IMR-90 (cell line): ENCODE measurements around the gene HCFC1R1. TPM values are rescaled to one million over a fixed set of nuclear protein-coding genes. Genes with fewer than 3 reads are reported as not detected.

Experiments
- ATAC-seq: fragments of 200-7000 bp; cut with Tn5 transposase; 2 replicates; pipeline ENCODE4 v1.9.1; 2020; ENCODE audit warnings: low read depth, mild to moderate bottlenecking, moderate library complexity
- BruUV-seq: library from RNA; stranded (reverse); fragments of 400-500 nt; replicated peaks from 2 replicates; lab custom pipeline; 2021; lab: Mats Ljungman, UMichigan
- CTCF ChIA-PET: fragments of 300-600 bp; formaldehyde crosslinking; extraction: SDS; loops from one replicate; lab custom pipeline; 2021; ENCODE audit warnings: antibody characterized with exemption; lab: Yijun Ruan, JAX
- POLR2A ChIA-PET: fragments of 300-600 bp; sonication (Branson Sonifier 250); formaldehyde crosslinking; loops from one replicate; lab custom pipeline; 2022; ENCODE audit warnings: antibody characterized with exemption; ENCODE audit not compliant: unreplicated experiment; lab: Charles Lee
- DNase-seq: peaks from one replicate; pipeline ENCODE4 v3.0.0; 2013
- H2AFZ ChIP-seq: replicated peaks from 2 replicates; pipeline ENCODE3; 2013; ENCODE audit warnings: low read length, mild to moderate bottlenecking; ENCODE audit not compliant: poor library complexity
- H2AK5ac ChIP-seq: 2 replicates; pipeline ENCODE4 v1.6.1; 2013; ENCODE audit warnings: low read depth, low read length, inconsistent platforms
- H2AK9ac ChIP-seq: replicated peaks from 2 replicates; pipeline ENCODE3; 2013; ENCODE audit warnings: mild to moderate bottlenecking, low read depth, low read length, moderate library complexity; ENCODE audit not compliant: poor library complexity
- H2BK120ac ChIP-seq: 2 replicates; pipeline ENCODE4 v1.6.1; 2013; ENCODE audit warnings: low read depth, low read length, inconsistent platforms
- H2BK15ac ChIP-seq: 3 replicates; pipeline ENCODE4 v1.6.1; 2013; ENCODE audit warnings: low read depth, low read length, inconsistent platforms
- H2BK20ac ChIP-seq: 2 replicates; pipeline ENCODE4 v1.6.1; 2013; ENCODE audit warnings: low read depth, mild to moderate bottlenecking, inconsistent platforms, low read length, moderate library complexity
- H2BK5ac ChIP-seq: 2 replicates; pipeline ENCODE4 v1.6.1; 2013; ENCODE audit warnings: mild to moderate bottlenecking, low read depth, low read length, inconsistent platforms; ENCODE audit not compliant: poor library complexity, severe bottlenecking
- H3K14ac ChIP-seq: replicated peaks from 2 replicates; pipeline ENCODE4 v1.6.1; 2013; ENCODE audit warnings: low read depth, low read length, inconsistent platforms
- H3K18ac ChIP-seq: 2 replicates; pipeline ENCODE4 v1.6.1; 2013; ENCODE audit warnings: low read depth, low read length, control low read depth
- H3K23ac ChIP-seq: 2 replicates; pipeline ENCODE4 v1.6.1; 2013; ENCODE audit warnings: low read depth, low read length, inconsistent platforms
- H3K27ac ChIP-seq: 2 replicates; pipeline ENCODE4 v1.5.1; 2013; ENCODE audit warnings: mild to moderate bottlenecking, control low read depth, low read length; ENCODE audit not compliant: insufficient read depth
- H3K27me3 ChIP-seq: 2 replicates; pipeline ENCODE4 v1.6.1; 2013; ENCODE audit warnings: low read length; ENCODE audit not compliant: control insufficient read depth, insufficient read depth
- H3K36me3 ChIP-seq: 2 replicates; pipeline ENCODE4 v1.6.1; 2013; ENCODE audit warnings: low read length, mixed read lengths; ENCODE audit not compliant: control insufficient read depth, insufficient read depth
- H3K4ac ChIP-seq: 2 replicates; pipeline ENCODE4 v1.6.1; 2013; ENCODE audit warnings: low read depth, low read length, inconsistent platforms
- H3K4me1 ChIP-seq: 2 replicates; pipeline ENCODE4 v1.6.1; 2013; ENCODE audit warnings: low read length, mixed read lengths; ENCODE audit not compliant: control insufficient read depth, insufficient read depth
- H3K4me2 ChIP-seq: 2 replicates; pipeline ENCODE4 v1.6.1; 2013; ENCODE audit warnings: low read depth, mild to moderate bottlenecking, control low read depth, low read length, moderate library complexity
- H3K4me3 ChIP-seq: 2 replicates; pipeline ENCODE4 v1.5.1; 2013; ENCODE audit warnings: low read depth, mild to moderate bottlenecking, control low read depth, low read length, moderate library complexity; ENCODE audit not compliant: insufficient read depth
- H3K56ac ChIP-seq: 2 replicates; pipeline ENCODE4 v1.6.1; 2013; ENCODE audit warnings: low read length, inconsistent platforms; ENCODE audit not compliant: insufficient read depth; ENCODE audit errors: extremely low read depth
- H3K79me1 ChIP-seq, 2 experiments: 2 replicates each; pipeline ENCODE4 v1.6.1; 2013; ENCODE audit warnings: low read length in 2 of 2, inconsistent platforms in 1 of 2, low read depth in 1 of 2
- H3K9ac ChIP-seq: 2 replicates; pipeline ENCODE4 v1.6.1; 2013; ENCODE audit warnings: low read depth, low read length, control low read depth
- H3K9me1 ChIP-seq: 2 replicates; pipeline ENCODE4 v1.6.1; 2013; ENCODE audit warnings: low read length, inconsistent platforms; ENCODE audit not compliant: insufficient read depth
- H3K9me3 ChIP-seq: 2 replicates; pipeline ENCODE4 v1.6.1; 2013; ENCODE audit warnings: low read length; ENCODE audit not compliant: control insufficient read depth, insufficient read depth
- H4K20me1 ChIP-seq: 2 replicates; pipeline ENCODE4 v1.6.1; 2013; ENCODE audit warnings: low read length, inconsistent platforms; ENCODE audit not compliant: insufficient read depth
- H4K5ac ChIP-seq: 2 replicates; pipeline ENCODE4 v1.6.1; 2013; ENCODE audit warnings: mild to moderate bottlenecking, low read depth, low read length, control low read depth
- H4K8ac ChIP-seq, 2 experiments: 2 replicates each; pipeline ENCODE4 v1.6.1; 2013; ENCODE audit warnings: low read depth in 2 of 2, low read length in 2 of 2, control low read depth in 1 of 2, inconsistent platforms in 1 of 2
- H4K91ac ChIP-seq: 2 replicates; pipeline ENCODE4 v1.6.1; 2013; ENCODE audit warnings: low read depth, low read length, inconsistent platforms; ENCODE audit not compliant: insufficient read depth
- BHLHE40 ChIP-seq: fragments of 150-350 bp; IDR thresholded peaks from 2 replicates; pipeline ENCODE4 v1.6.1; 2016; ENCODE audit warnings: mild to moderate bottlenecking, low read depth, low read length
- CEBPB ChIP-seq: IDR thresholded peaks from 2 replicates; pipeline ENCODE4 v1.6.1; 2012; ENCODE audit warnings: low read depth, low read length, improper control_type of control experiment
- CHD1 ChIP-seq: IDR thresholded peaks from 2 replicates; pipeline ENCODE4 v1.6.1; 2012; ENCODE audit warnings: low read depth, low read length, improper control_type of control experiment
- MAFK ChIP-seq: IDR thresholded peaks from 2 replicates; pipeline ENCODE4 v1.6.1; 2012; ENCODE audit warnings: low read depth, low read length, improper control_type of control experiment
- MAZ ChIP-seq: IDR thresholded peaks from 2 replicates; pipeline ENCODE4 v1.6.1; 2012; ENCODE audit warnings: low read depth, mild to moderate bottlenecking, low read length, improper control_type of control experiment, moderate library complexity, borderline replicate concordance
- POLR2A ChIP-seq: IDR thresholded peaks from 2 replicates; pipeline ENCODE4 v1.6.1; 2012; ENCODE audit warnings: mild to moderate bottlenecking, low read depth, low read length
- RCOR1 ChIP-seq: IDR thresholded peaks from 2 replicates; pipeline ENCODE4 v1.6.1; 2012; ENCODE audit warnings: mild to moderate bottlenecking, low read length, improper control_type of control experiment; ENCODE audit not compliant: insufficient replicate concordance
- SMC3 ChIP-seq: fragments of 150-350 bp; IDR thresholded peaks from 2 replicates; pipeline ENCODE4 v1.6.1; 2016; ENCODE audit warnings: low read depth, mild to moderate bottlenecking, antibody characterized with exemption, low read length, moderate library complexity
- WGBS, 2 experiments: methylation state at CpG; one replicate each; pipeline versions ENCODE4 v1.1.5 to v1.1.7; 2013; ENCODE audit warnings: missing lambda C conversion rate in 2 of 2; ENCODE audit not compliant: insufficient read length in 1 of 2; ENCODE audit errors: extremely low coverage in 2 of 2; 5-methylcytosine and 5-hydroxymethylcytosine counted together
- dilution Hi-C: fragments of 300-500 bp; cut with HindIII; formaldehyde crosslinking; loops from one replicate; pipeline ENCODE4 v1.14.3; 2018; ENCODE audit warnings: low sequenced_read_pairs; ENCODE audit not compliant: unreplicated experiment
- in situ Hi-C: fragments of 300-500 bp; cut with MboI; formaldehyde crosslinking; loops from 3 replicates; pipeline ENCODE4 v1.14.3; 2019; ENCODE audit warnings: low sequenced_read_pairs, inconsistent platforms, mixed read lengths
- intact Hi-C: fragments of 100-400 bp; cut with micrococcal nuclease; formaldehyde crosslinking; loops from 2 replicates; pipeline ENCODE4 v1.10.0; 2022
- polyA plus RNA-seq, 3 experiments: library from polyadenylated mRNA; depleted of rRNA; stranded (reverse); fragments of >200 nt; gene quantifications; 2 replicates each; pipeline ENCODE4 v1.2.3, GENCODE V29; 2012; ENCODE audit warnings: low replicate concordance in 1 of 3
- total RNA-seq: library from RNA; depleted of rRNA; stranded (reverse); fragments of >200 nt; gene quantifications from 2 replicates; pipeline ENCODE4 v1.2.3, GENCODE V29; 2012
- TF ChIP-seq, protein P1 (sequence below): fragments of 150-350 bp; IDR thresholded peaks from 2 replicates; pipeline ENCODE4 v1.6.1; 2016; ENCODE audit warnings: low read depth, mild to moderate bottlenecking, low read length, moderate library complexity, borderline replicate concordance
- TF ChIP-seq, protein P2 (sequence below): conservative IDR thresholded peaks from 2 replicates; pipeline ENCODE4 v1.5.1; 2012; ENCODE audit warnings: mild to moderate bottlenecking, low read depth, low read length, improper control_type of control experiment

HCFC1R1 gene
- total and polyA plus RNA-seq, 2 of the 4 experiments (the other 2 are of a cell fraction) = 7.2 to 57.9 TPM

DNA sequence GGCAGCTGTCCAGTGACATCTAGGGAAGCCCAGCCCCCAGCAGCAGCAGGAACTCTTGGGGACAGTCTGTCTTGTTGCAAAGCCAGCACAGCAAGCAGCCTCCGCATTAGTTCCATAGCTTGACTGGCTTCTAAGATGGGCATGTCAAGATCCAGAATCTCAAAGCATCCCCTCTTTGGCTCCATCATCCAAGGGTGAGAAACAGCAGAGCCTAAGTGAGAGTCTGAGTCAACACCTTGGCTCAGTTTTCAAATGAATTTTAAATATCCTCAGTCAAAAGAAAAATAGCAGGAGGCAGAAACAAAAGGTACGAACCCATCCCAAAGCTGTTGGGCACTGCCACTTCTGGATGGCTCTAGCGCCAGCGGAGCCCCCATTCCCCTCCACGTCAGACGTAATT is 8.8 kb downstream of the HCFC1R1 start:
- H3K27me3 ChIP-seq = peaks cover 33% of the 10 kb centered on the region
- no peak overlapping the region for H2AFZ ChIP-seq
- H3K27ac ChIP-seq = no peak overlapping the region
- H3K9me3 ChIP-seq = no peaks in the 10 kb centered on the region
- H3K23ac ChIP-seq = no peak overlapping the region
- no peak overlapping the region for H2AK9ac ChIP-seq
- no peaks in the 10 kb centered on the region for H3K9me1 ChIP-seq
- peaks cover 4% of the 10 kb centered on the region; the same call in 1 of the 2 replicates for H4K20me1 ChIP-seq
- dilution Hi-C loops = no loop called here
- POLR2A ChIA-PET = no interaction called here
- H4K5ac ChIP-seq = no peak overlapping the region
- H3K56ac ChIP-seq = no peak overlapping the region
- H2BK120ac ChIP-seq = no peak overlapping the region
- no TSS peak for BruUV-seq
- WGBS, 2 experiments = no CpG with 5 or more reads among the region's 6 CpGs
- in situ Hi-C loops = no loop called here
- ATAC-seq (no peak), DNase-seq (no peak)
- H3K4me1 ChIP-seq = 0 out of 2 replicates have a peak, but pooled peaks cover 3% of the 10 kb centered on the region
- intact Hi-C loops = no loop called here
- H3K36me3 ChIP-seq = no peaks in the 10 kb centered on the region
- H3K4me3 ChIP-seq = no peak overlapping the region
- no peak overlapping the region for H4K91ac ChIP-seq
- H2AK5ac ChIP-seq = no peak overlapping the region
- no peak overlapping the region for H2BK5ac ChIP-seq
- no peak overlapping the region for H4K8ac ChIP-seq
- CTCF ChIA-PET = interaction anchor here (0.7 kb wide), 1 partner anchor 11 kb away, joined by 12 read pairs; no protein-coding TSS in a partner anchor
- TF ChIP-seq BHLHE40 (no peak), CEBPB (no peak), MAZ (no peak), RCOR1 (no peak), SMC3 (no peak), MAFK (no peak), POLR2A (no peak), CHD1 (no peak)
- TF ChIP-seq, protein P1, sequence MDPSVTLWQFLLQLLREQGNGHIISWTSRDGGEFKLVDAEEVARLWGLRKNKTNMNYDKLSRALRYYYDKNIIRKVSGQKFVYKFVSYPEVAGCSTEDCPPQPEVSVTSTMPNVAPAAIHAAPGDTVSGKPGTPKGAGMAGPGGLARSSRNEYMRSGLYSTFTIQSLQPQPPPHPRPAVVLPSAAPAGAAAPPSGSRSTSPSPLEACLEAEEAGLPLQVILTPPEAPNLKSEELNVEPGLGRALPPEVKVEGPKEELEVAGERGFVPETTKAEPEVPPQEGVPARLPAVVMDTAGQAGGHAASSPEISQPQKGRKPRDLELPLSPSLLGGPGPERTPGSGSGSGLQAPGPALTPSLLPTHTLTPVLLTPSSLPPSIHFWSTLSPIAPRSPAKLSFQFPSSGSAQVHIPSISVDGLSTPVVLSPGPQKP = no peak
- TF ChIP-seq, protein P2, sequence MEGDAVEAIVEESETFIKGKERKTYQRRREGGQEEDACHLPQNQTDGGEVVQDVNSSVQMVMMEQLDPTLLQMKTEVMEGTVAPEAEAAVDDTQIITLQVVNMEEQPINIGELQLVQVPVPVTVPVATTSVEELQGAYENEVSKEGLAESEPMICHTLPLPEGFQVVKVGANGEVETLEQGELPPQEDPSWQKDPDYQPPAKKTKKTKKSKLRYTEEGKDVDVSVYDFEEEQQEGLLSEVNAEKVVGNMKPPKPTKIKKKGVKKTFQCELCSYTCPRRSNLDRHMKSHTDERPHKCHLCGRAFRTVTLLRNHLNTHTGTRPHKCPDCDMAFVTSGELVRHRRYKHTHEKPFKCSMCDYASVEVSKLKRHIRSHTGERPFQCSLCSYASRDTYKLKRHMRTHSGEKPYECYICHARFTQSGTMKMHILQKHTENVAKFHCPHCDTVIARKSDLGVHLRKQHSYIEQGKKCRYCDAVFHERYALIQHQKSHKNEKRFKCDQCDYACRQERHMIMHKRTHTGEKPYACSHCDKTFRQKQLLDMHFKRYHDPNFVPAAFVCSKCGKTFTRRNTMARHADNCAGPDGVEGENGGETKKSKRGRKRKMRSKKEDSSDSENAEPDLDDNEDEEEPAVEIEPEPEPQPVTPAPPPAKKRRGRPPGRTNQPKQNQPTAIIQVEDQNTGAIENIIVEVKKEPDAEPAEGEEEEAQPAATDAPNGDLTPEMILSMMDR = no peak
- no peak overlapping the region for H3K9ac ChIP-seq
- H3K4me2 ChIP-seq = no peak overlapping the region
- H3K14ac ChIP-seq = no peak overlapping the region
- no peak overlapping the region for H2BK20ac ChIP-seq
- H2BK15ac ChIP-seq = no peak overlapping the region
- H3K4ac ChIP-seq = no peak overlapping the region
- H3K18ac ChIP-seq = no peak overlapping the region
- H3K79me1 ChIP-seq = peaks cover 0 to 7% of the 10 kb centered on the region in 2 experiments; a peak in 2 of 4 replicates
